ENCODE results near the gene MED8.

DNA sequence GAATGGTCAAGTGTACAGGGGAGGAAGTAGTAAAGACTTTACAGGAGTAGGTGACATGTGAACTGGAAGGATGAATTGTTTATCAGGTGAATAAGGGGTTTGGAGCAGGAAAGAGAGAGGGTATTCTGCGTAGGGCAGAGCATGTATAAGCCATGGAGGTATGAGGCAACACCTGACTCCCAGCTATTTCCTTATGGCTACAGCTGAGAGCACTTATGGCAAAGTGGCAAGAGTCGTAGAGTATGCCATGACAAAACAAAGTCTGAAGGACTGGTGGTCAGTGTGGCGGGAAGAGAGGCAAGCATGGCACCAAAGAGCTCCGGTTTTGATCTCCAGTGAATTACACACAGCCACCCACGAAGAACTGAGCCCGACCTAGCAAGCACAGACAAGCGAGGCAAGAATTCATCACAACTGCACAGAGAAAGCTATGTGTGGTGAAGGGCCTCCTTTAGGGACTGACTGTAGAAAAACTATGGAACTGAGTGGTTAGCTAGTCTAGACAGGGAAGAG lies 12.8 kb downstream of the MED8 start:
- TF ChIP-seq, protein P1, sequence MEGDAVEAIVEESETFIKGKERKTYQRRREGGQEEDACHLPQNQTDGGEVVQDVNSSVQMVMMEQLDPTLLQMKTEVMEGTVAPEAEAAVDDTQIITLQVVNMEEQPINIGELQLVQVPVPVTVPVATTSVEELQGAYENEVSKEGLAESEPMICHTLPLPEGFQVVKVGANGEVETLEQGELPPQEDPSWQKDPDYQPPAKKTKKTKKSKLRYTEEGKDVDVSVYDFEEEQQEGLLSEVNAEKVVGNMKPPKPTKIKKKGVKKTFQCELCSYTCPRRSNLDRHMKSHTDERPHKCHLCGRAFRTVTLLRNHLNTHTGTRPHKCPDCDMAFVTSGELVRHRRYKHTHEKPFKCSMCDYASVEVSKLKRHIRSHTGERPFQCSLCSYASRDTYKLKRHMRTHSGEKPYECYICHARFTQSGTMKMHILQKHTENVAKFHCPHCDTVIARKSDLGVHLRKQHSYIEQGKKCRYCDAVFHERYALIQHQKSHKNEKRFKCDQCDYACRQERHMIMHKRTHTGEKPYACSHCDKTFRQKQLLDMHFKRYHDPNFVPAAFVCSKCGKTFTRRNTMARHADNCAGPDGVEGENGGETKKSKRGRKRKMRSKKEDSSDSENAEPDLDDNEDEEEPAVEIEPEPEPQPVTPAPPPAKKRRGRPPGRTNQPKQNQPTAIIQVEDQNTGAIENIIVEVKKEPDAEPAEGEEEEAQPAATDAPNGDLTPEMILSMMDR (conservative IDR thresholded peaks at IDR 0.05), result no peak
- TF ChIP-seq EZH2 (IDR thresholded peaks at IDR 0.05; ENCODE audit: low read depth), result no peak
